Stimulated activated naive CD8-positive, alpha-beta T cell treated with anti-CD3 and anti-CD28 coated beads, Interleukin-15, amount 100 ng/mL, for 72 hours (primary cell): ENCODE results near the gene DAP.
"Not testable (repeated sequence)": the region's sequence is repeated elsewhere in the genome, so short reads cannot be mapped to it uniquely, and the experiment has no call there.

ENCODE experiments used
- ATAC-seq: fragments of 150-1000 bp; cut with Tn5 transposase; 2 replicates; pipeline ENCODE4 v1.10.0; 2021; ENCODE audit warnings: mild to moderate bottlenecking, moderate library complexity
- DNase-seq, 2 donors: peaks; one replicate each; pipeline ENCODE4 v3.0.0; 2021 to 2022
- H3K27ac Mint-ChIP-seq, 2 donors: one replicate each; pipeline ENCODE4 v1.8.0; 2022; ENCODE audit warnings: mild to moderate bottlenecking in 2 of 2, mixed read lengths in 2 of 2, moderate library complexity in 2 of 2
- H3K27me3 Mint-ChIP-seq: one replicate; pipeline ENCODE4 v1.8.0; 2022; ENCODE audit warnings: mixed read lengths
- H3K4me1 Mint-ChIP-seq: one replicate; pipeline ENCODE4 v1.8.0; 2022; ENCODE audit warnings: mild to moderate bottlenecking, mixed read lengths
- H3K4me3 Mint-ChIP-seq, 2 donors: one replicate each; pipeline ENCODE4 v1.8.0; 2022; ENCODE audit warnings: mild to moderate bottlenecking in 2 of 2, mixed read lengths in 2 of 2, moderate library complexity in 1 of 2
- H3K9me3 Mint-ChIP-seq, 2 donors: one replicate each; pipeline ENCODE4 v1.8.0; 2022; ENCODE audit warnings: mixed read lengths in 2 of 2

DAP gene

GRCh38 chr5:10667431-10668057 is 93.5 kb downstream of the DAP start:
- no peak overlapping the region for H3K27ac Mint-ChIP-seq
- DNase-seq (no peak), ATAC-seq (no peak)
- no peaks in the 10 kb centered on the region for H3K4me1 Mint-ChIP-seq
- no peaks in the 10 kb centered on the region for H3K27me3 Mint-ChIP-seq
- no peak overlapping the region for H3K4me3 Mint-ChIP-seq
- no peaks in the 10 kb centered on the region for H3K9me3 Mint-ChIP-seq

GRCh38 chr5:10666531-10667299 is 94.3 kb downstream of the DAP start:
- Mint-ChIP-seq H3K27me3 (no peaks in the 10 kb centered on the region), H3K4me3 (no peak overlapping the region), H3K4me1 (no peaks in the 10 kb centered on the region), H3K27ac (no peak overlapping the region), H3K9me3 (no peaks in the 10 kb centered on the region)
- ATAC-seq (no peak), DNase-seq (no peak)

DNA sequence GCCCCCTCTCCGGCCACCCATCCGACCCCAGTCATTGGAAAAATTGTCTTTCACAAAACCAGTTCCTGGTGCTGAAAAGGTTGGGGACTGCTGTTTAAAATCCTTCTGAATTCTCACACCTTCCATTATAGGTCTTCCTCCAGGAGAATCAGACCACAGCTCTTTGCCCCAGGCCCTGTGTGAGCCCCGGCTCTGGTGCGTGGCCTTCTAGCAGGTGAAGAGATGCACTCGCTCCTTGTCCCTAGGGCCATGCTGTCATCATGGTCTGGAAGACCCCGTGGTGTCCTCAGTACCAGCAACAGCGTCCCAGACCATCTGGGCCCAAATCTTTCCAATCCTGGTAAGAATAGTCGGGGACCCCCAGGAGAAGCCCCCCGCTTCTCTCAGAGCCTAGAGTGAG is 95.2 kb downstream of the DAP start:
- H3K4me3 Mint-ChIP-seq: no peak overlapping the region
- H3K27ac Mint-ChIP-seq: no peak overlapping the region
- H3K27me3 Mint-ChIP-seq: no peaks in the 10 kb centered on the region
- DNase-seq (no peak), ATAC-seq (no peak)
- no peaks in the 10 kb centered on the region for H3K4me1 Mint-ChIP-seq
- no peaks in the 10 kb centered on the region for H3K9me3 Mint-ChIP-seq

- DNase-seq, H3K9me3 Mint-ChIP-seq, H3K4me1 Mint-ChIP-seq, ATAC-seq, H3K4me3 Mint-ChIP-seq, H3K27me3 Mint-ChIP-seq, H3K27ac Mint-ChIP-seq: not testable (repeated sequence)
These were observed 96.8 kb downstream of the DAP start for GRCh38 chr5:10664180-10664769.

- no peaks in the 10 kb centered on the region for H3K9me3 Mint-ChIP-seq
- no peak overlapping the region for H3K27ac Mint-ChIP-seq
- no peaks in the 10 kb centered on the region for H3K4me1 Mint-ChIP-seq
- DNase-seq: no peak
- no peaks in the 10 kb centered on the region for H3K27me3 Mint-ChIP-seq
- H3K4me3 Mint-ChIP-seq: no peak overlapping the region
- ATAC-seq: no peak
These were observed 97.4 kb downstream of the DAP start for GRCh38 chr5:10663489-10664179.

- no peaks in the 10 kb centered on the region for H3K4me1 Mint-ChIP-seq
- no peak overlapping the region for H3K27ac Mint-ChIP-seq
- no peaks in the 10 kb centered on the region for H3K9me3 Mint-ChIP-seq
- H3K4me3 Mint-ChIP-seq: no peak overlapping the region
- H3K27me3 Mint-ChIP-seq: no peaks in the 10 kb centered on the region
- no peak for DNase-seq
- ATAC-seq: no peak
These were observed 98.2 kb downstream of the DAP start for GRCh38 chr5:10662661-10663488.

DNA sequence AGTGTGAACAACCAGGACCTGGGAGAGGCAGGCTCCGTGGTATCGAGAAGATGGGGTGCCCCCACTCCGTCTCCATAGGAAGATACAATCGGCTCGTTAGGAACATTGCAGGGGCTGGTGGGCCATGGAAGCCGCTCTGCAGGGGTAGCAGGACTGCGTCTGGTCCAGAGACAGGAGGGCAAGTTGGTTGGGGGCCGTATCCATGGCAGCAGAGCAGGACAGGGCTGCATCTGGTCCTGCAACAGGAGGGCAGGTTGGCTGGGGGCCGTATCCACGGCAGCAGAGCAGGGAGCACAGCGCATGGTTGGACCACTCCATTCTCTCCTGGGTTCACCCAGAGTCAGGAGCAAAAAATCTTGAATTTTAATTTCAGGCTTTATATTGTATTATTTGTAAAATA is 99.0 kb downstream of the DAP start:
- no peaks in the 10 kb centered on the region for H3K9me3 Mint-ChIP-seq
- DNase-seq: no peak
- H3K4me1 Mint-ChIP-seq: no peaks in the 10 kb centered on the region
- no peak overlapping the region for H3K4me3 Mint-ChIP-seq
- no peak for ATAC-seq
- no peak overlapping the region for H3K27ac Mint-ChIP-seq
- no peaks in the 10 kb centered on the region for H3K27me3 Mint-ChIP-seq

DNA sequence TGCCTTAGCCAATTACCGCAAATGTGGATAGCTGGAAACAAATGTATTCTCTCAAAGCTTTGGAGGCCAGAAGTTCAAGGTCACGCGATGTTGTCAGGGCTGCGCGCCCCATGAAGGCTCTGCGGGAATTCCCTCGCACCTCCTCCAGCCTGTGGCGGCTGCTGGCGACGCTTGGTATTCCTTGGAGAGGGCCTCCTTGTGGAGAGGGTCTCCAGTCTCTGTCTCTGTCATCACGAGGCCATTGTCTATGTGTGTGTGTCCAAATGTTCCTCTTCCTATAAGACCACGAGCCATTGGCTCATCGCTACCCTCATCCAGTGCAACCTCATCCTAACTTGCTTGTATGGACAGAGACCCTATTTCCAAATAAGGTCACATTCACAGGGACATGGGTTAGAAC is 99.6 kb downstream of the DAP start:
- Mint-ChIP-seq H3K9me3 (no peaks in the 10 kb centered on the region), H3K27ac (no peak overlapping the region), H3K4me1 (no peaks in the 10 kb centered on the region), H3K27me3 (no peaks in the 10 kb centered on the region), H3K4me3 (no peak overlapping the region)
- ATAC-seq: no peak
- no peak for DNase-seq

- Mint-ChIP-seq H3K27ac (no peak overlapping the region), H3K4me3 (no peak overlapping the region), H3K9me3 (no peaks in the 10 kb centered on the region), H3K4me1 (no peaks in the 10 kb centered on the region), H3K27me3 (no peaks in the 10 kb centered on the region)
- ATAC-seq: no peak
- DNase-seq: no peak
These were observed 100.2 kb downstream of the DAP start for GRCh38 chr5:10660720-10661387.

DNA sequence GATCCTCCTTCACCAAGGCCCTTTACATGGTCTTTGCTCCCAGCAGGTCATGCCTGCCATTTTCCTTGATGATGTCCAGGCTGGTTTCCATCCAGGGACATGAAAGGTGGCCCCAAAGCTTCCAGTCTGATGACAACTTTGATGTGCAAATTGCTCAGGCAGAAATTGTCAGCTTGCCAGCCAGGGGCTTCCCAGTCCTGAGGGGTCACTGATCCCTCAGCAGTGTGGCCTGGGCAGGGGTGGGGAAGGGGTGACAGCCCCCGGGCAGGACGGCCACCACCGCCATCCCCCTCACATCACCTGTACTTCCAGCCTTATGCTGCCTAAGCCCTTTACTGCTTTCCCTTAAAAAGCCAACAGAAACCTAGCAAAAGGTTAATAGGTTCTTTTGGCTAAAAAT is 100.9 kb downstream of the DAP start:
- no peak overlapping the region for H3K4me3 Mint-ChIP-seq
- DNase-seq (no peak), ATAC-seq (no peak)
- H3K27me3 Mint-ChIP-seq: no peaks in the 10 kb centered on the region
- no peak overlapping the region for H3K27ac Mint-ChIP-seq
- H3K4me1 Mint-ChIP-seq: no peaks in the 10 kb centered on the region
- no peaks in the 10 kb centered on the region for H3K9me3 Mint-ChIP-seq

DNA sequence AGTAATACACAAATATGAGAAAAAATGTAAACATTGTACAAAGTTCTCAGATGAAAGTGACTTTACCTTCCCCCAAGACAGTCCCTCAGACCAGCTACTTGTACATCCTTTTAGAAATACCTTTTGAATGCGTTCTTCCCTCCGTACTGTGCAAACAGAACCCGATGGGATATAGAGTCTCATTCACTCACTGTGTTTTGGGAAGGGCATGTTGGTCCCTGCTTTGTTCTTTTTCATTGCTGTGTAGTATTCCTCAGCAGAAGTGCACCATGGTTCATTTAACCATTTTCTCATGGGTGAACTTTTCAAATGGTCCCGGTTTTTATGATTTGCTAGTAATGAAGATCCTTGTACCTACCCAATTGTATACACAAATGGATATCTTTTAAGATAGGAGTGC is 102.8 kb downstream of the DAP start:
- H3K4me3 Mint-ChIP-seq: no peak overlapping the region

DNA sequence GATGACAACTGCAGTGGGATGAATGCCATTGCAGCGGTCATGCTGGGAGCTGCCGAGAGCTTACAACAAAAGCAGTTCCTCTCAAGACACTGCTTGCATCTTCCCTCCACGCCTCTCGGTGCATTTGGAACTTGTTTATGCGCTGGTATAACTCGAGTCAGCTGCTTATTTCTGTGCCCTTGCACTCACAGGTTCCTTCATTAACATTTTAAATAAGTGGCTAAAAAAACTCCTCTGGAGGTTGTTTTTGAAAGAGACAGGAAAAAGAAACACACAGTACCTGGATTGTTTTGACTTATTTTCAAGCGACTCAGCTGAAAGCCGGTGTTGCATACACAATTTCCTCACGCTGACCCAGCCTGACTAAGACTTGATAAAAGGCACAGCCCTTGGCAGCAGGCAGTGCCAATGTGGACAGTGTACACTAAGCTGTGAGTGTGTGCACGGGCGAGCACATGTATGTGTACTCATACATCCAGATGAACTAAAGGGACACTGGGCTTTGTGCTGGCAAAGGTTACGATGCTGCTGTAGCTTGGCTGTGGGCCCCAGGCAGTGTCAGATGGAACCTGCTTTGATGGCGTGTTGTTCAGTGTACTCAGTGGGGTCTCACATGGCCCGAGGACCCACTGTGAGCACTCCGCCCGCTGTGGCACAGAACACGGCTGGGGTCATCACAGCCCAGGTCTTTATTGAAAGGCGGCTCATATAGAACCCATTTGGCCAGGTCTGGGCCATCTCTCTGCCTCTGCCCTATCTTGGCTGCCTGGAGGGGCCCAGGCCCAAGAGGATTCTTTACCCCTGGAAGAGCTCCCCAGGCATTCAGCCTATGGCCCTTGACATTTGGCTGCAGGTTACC is 104.8 kb downstream of the DAP start:
- no peak overlapping the region for H3K27ac Mint-ChIP-seq

More for the DNA sequence above, 102.8 kb downstream of the DAP start:
- Mint-ChIP-seq H3K9me3 (no peaks in the 10 kb centered on the region), H3K4me1 (no peaks in the 10 kb centered on the region), H3K27ac (no peak overlapping the region), H3K27me3 (no peaks in the 10 kb centered on the region)
- DNase-seq: no peak
- no peak for ATAC-seq

DNA sequence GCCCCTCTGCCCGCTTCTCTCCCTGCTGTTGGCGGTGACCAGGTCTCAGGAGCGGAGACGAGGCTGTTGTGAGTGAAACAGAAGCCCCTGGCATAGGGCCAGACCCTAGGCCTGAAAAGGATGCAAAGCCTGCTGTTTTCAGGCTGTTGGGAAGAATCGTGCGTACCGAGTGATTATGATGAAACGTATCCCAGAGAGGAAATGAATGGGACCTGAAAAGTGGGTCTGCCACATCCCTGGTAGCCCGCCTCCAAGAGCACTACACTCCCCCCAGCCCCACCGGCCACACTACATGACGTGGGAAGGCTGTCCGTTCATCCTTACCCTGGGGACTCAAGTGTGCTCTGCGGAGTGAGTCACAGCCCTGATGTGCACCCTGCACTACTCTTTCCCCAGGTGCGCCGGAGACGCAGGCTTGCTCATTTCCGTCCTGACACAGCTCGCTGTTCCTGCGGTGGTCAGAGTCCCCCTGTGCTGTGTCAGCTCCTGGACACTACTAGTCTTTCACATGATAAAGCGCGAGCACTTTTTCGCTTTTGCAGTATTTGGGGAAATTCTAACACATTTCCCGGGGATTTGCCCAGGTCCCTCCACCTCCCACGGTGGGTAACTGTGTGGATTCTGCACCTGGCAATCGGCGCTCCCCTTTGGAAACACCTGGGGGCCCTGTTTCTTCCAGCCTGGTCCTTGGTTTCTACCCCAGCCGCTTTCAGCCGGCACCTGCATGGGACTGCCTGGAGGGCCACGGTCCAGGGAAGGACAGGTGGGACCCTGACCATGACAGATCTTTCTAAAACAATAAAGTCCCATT is 105.7 kb downstream of the DAP start:
- H3K9me3 Mint-ChIP-seq: no peaks in the 10 kb centered on the region
- H3K27ac Mint-ChIP-seq: no peak overlapping the region
- no peak overlapping the region for H3K4me3 Mint-ChIP-seq
- ATAC-seq (no peak), DNase-seq (no peak)
- no peaks in the 10 kb centered on the region for H3K27me3 Mint-ChIP-seq
- no peaks in the 10 kb centered on the region for H3K4me1 Mint-ChIP-seq

More for the DNA sequence above, 104.8 kb downstream of the DAP start:
- Mint-ChIP-seq H3K4me1 (no peaks in the 10 kb centered on the region), H3K9me3 (no peaks in the 10 kb centered on the region), H3K27me3 (no peaks in the 10 kb centered on the region), H3K4me3 (no peak overlapping the region)
- ATAC-seq: no peak
- no peak for DNase-seq
